ENCODE measurements around the gene FOXO1.

DNA sequence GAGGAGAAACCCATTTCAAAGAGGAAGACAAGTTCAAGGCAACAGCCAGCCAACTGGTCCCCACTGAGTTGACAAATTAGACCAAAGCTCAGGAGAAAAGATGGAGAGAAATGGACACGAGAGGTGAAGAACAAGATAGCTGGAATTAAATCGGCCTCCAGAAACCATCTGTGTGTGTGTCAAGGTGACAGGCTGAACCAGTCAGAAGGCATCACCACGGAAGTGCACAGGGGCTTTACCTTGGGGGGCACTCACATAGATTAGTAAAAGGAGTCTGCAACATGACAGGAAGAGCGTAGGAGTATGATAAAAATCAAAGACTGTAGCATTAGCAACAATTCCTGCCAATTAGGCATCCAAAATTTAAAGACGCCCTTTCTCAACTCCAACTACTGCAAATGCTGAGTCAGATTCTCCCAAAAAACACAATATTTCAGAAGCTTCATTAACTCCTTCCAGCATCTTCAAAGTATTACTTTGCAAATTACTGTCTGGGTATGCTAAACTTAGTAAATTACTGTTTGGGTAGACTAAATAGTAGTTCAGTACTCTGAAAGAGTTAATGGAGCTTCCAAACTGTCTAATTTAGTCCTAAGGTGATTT, 66.2 kb downstream of the FOXO1 start:
- TF ChIP-seq, protein P1, sequence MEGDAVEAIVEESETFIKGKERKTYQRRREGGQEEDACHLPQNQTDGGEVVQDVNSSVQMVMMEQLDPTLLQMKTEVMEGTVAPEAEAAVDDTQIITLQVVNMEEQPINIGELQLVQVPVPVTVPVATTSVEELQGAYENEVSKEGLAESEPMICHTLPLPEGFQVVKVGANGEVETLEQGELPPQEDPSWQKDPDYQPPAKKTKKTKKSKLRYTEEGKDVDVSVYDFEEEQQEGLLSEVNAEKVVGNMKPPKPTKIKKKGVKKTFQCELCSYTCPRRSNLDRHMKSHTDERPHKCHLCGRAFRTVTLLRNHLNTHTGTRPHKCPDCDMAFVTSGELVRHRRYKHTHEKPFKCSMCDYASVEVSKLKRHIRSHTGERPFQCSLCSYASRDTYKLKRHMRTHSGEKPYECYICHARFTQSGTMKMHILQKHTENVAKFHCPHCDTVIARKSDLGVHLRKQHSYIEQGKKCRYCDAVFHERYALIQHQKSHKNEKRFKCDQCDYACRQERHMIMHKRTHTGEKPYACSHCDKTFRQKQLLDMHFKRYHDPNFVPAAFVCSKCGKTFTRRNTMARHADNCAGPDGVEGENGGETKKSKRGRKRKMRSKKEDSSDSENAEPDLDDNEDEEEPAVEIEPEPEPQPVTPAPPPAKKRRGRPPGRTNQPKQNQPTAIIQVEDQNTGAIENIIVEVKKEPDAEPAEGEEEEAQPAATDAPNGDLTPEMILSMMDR (IDR thresholded peaks at IDR 0.05; ENCODE audit: low read depth, low read length, poor library complexity, severe bottlenecking): no peak
- TF ChIP-seq EZH2phosphoT487 (IDR thresholded peaks at IDR 0.05; ENCODE audit: borderline replicate concordance, low read length): no peak
